Lung microvascular endothelial cell (primary cell): Measurements from ENCODE around the gene PAK6. TPM values are rescaled to one million over a fixed set of nuclear protein-coding genes. Genes with fewer than 3 reads are reported as not detected.

ENCODE experiments used
- DNase-seq, 2 donors: peaks; one replicate each; pipeline versions ENCODE4 v3.0.0 to v3.0.0-alpha.2; 2010; ENCODE audit warnings: low read depth in 2 of 2
- total RNA-seq: library from RNA; depleted of rRNA; stranded (reverse); fragments of >200 nt; gene quantifications from 2 replicates; pipeline ENCODE4 v1.2.1, GENCODE V29; 2014

The PAK6 gene
- total RNA-seq: not detected in 2 replicates

- peak; percentile 24 to 29 for DNase-seq
Measured at GRCh38 chr15:40238532-40239403, at the start of gene PAK6. TSS of gene PAK6 (plus strand) at chr15:40239063. CDS start at chr15:40264786, 25,723 bp downstream.

- peak; percentile 74 to 93 for DNase-seq
Measured at GRCh38 chr15:40190591-40190990, 48.3 kb upstream of the PAK6 start.

GRCh38 chr15:40192942-40193341 is 45.9 kb upstream of the PAK6 start:
- DNase-seq: peak in 1 of 2 donors; percentile 69

- DNase-seq: no peak
Measured at GRCh38 chr15:40197434-40197833, 41.4 kb upstream of the PAK6 start.

GRCh38 chr15:40198355-40199085 is 40.3 kb upstream of the PAK6 start:
- DNase-seq: no peak

- no peak for DNase-seq
Measured at GRCh38 chr15:40204100-40204499, 34.8 kb upstream of the PAK6 start.

GRCh38 chr15:40217166-40217824 is 21.6 kb upstream of the PAK6 start:
- peak; percentile 71 to 87 for DNase-seq

- peak; percentile 10 to 12 for DNase-seq
Measured at GRCh38 chr15:40219801-40220200, 19.1 kb upstream of the PAK6 start.

GRCh38 chr15:40222131-40222530 is 16.7 kb upstream of the PAK6 start:
- DNase-seq: no peak

GRCh38 chr15:40226736-40227135 is 12.1 kb upstream of the PAK6 start:
- DNase-seq: no peak

GRCh38 chr15:40229316-40229715 is 9.5 kb upstream of the PAK6 start:
- DNase-seq: no peak

GRCh38 chr15:40229956-40230355 is 8.9 kb upstream of the PAK6 start:
- DNase-seq: no peak

GRCh38 chr15:40232625-40233070 is 6.2 kb upstream of the PAK6 start:
- DNase-seq: no peak

GRCh38 chr15:40233727-40234577 is 4.9 kb upstream of the PAK6 start:
- DNase-seq: no peak

- DNase-seq: no peak
Measured at GRCh38 chr15:40234783-40235182, 4.1 kb upstream of the PAK6 start.

- DNase-seq: no peak
Measured at GRCh38 chr15:40235201-40235885, 3.5 kb upstream of the PAK6 start.

- no peak for DNase-seq
Measured at GRCh38 chr15:40239404-40239692, 485 bp downstream of the PAK6 start.

GRCh38 chr15:40239693-40240618 is 1.1 kb downstream of the PAK6 start:
- no peak for DNase-seq

- DNase-seq: no peak
Measured at GRCh38 chr15:40240619-40241221, 1.9 kb downstream of the PAK6 start.
